Kidney glomerular epithelial cell (primary cell): Measurements from ENCODE around the gene FZR1.
"Not testable (repeated sequence)": the region's sequence is repeated elsewhere in the genome, so short reads cannot be mapped to it uniquely, and the experiment has no call there.

ENCODE experiments used
- DNase-seq: peaks from one replicate; lab custom pipeline; 2025; lab: John Stamatoyannopoulos, UW

Gene FZR1

DNA sequence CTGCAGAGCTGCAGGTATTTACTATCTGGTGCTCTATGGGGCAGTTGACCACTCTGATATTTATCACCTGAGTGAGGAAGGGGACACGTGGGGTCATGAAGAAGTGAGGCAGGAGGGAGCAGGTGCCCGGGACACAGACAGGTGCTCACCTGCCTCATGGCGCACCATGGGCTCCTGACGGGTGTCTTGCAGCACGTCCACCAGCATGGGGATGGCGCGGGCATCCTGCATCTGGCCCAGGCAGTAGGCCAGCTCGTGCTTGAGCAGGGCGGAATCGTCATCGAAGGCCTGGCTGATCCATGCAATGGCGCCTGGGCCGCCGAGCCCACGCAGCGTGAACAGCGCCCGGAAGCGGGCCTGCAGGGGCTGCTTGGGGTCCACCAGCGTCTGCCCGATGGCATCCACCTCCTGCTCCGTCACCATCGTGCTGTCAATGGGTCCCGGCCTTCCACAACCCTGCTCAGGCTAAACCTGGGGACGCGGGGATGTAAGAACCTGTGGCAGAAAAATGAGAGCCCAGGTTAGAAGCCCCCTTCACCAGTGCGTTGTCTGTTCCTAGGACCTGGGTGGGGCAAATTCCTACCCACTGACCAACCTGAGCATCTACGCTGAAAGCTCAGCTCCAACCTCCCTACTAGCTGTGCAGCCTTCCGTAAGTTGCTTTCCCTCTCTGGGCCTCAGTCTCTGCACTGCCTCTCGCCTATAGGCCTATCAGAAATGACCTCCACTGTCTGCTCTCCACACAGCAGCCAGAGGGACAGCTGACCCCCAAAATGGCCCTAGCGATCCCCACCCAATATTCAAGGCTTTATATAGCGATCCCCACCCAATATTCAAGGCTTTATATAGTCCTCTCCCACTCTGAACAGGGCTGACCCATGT is 9.5 kb upstream of the FZR1 start:
- DNase-seq, result no peak

DNA sequence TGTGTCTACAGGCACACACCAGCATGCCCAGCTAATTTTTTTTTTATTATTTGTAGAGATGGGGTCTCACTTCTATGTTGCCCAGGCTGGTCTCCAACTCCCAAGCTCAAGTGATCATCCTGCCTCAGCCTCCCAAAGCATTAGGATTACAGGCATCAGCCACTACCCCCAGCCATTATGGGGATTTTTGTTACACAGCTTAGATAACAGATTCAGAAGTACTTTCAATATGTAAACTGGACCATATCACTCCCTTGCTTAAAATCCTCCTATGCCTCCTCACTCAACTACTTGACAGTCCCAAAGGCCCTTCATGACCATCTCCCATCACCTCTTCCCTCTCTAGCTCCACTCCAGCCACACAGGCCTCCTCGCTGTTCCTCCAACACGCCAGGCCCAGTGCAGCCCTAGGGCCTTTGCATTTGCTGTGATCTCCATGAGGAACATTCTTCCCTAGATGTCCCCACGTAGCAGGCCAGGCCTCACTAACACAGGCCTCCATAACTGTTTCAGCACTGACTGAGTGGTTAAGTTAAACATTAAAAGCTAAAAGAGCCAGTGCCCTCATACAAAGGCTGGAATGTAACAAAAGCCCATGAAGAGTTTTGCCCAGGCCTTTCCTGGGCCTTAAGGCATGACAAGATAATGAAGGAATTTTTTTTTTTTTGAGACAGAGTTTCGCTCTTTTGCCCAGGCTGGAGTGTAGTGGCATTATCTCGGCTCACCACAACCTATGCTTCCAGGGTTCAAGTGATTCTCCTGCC is 8.2 kb upstream of the FZR1 start:
- peak; percentile 42 for DNase-seq

DNA sequence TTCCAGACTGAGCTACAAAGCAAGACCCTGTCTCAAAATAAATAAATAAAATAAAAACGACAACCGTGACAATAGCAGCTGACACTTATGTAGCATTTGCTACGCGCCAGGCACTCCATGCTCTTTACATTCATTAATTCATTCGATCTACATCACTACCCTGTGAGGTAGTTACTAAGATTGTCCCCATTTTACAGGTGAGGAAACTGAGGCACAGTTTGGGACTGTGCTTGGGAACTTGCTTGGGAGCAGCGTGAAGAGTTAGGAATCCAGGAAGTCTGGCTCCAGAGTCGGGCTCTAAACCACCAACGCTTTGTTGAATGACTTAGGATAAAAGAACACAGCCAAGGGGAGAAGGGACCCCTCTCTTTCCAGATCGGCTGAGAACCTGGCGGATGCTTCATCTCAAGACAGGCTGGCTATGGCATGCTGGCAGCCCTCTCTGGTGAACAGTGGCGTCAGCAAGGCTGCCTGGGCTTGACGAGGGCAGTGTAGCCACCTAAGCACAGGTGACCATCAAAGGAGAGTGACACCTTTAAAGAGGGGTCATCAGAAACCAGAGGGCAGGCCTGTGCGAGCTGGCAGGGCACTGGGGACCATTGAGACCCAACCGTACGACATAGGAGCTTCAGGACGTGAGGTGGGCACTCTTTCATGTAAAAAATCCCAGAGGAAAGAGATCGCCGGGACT is 6.2 kb upstream of the FZR1 start:
- DNase-seq, result no peak

DNA sequence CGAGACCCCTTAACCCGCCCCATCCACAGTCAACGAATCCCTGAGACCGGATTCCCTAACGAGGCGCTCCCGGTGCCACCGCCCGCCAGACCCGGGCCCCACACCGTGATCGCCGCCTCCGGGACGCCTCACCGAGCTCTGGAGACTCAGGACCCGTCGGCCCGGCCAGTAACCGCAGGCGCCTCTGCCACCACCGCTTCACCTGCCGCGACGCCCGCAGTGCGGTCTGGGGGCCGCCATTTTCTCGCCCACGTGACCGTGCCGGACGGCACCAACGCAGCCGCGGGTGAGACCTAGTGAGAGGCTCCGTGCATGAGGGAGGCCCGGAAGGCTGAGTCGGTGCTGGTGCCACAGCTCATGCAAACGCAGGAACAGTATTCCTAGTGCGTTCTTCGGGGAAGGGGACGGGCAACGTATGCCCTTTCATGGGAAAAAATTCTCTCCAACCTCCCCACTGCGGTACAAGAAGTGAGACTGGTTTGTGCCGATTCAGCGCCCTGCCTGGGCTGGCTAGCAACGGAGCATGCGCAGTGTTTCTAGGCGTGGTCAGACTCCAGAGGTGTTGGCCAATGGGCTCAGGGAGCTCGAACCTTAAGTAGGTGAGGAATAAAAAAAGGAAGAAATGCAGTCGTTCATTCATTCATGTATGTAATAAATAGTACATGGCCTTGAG is 5.5 kb upstream of the FZR1 start, which contains the start of gene DOHH:
Gene DOHH, minus strand, starts transcription at position 246 of the 673 bp plus-strand sequence. CDS start 3,860 bp downstream, outside the sequence.
- peak; percentile 98 for DNase-seq

DNA sequence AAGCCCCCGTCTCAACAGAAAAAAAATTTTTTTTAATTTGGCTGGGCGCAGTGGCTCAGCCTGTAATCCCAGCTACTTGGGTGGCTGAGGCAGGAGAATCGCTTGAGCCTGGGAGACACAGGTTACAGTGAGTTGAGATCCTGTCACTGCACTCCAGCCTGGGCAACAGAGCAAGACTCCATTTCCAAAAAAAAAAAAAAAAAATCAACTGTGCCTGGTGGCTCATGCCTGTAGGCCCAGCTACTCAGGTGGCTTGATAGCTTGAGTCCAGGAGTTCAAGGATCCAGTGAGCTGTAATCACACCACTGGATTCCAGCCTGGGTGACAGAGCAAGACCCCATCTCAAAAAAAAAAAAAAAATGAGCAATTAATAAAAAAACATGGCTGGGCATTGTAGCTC is 4.3 kb upstream of the FZR1 start:
- no peak for DNase-seq

DNA sequence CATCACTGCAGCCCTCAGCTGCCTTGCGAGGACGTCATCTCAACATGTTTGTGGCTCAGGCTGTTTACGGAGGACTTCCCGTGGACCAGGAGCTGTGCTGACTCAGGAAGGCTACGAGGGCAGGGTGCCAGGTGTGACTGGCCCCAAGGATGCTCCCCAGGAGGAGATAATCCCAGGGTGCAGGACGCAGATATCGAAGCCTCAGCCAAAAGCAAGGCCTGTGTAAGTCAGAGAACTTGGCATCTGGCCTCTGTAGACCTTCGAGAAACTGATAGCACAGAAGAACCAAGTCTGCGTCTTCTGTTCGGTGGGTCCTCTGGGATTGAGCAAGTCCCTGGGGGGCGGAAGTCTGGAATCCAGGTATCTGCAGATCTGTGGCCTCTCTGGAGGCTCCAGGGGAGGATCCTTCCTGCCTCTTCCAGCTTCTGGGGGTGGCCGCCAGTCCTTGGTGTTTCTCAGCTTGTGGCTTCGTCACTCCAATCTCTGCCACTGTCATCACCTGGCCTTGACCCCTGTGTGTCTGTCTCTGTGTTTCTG is 3.0 kb upstream of the FZR1 start:
- DNase-seq, result no peak

DNA sequence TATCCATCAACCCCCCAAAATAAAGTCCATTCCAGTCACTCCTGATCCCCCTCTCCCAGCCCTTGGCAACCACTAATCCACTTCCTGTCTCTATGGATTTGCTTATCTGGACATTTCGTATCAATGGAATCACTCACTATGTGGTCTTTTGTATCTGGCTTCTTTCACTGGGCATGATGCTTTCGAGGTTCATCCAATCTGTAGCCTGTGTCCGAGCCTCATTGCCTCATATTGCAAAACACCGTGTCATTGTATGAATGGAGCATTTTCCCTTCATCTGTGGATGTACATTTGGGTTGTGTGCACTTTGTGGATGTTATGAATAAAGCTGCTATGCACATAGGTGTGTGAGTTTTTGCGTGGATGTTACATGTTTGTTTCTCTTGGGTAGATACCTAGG is 1.4 kb upstream of the FZR1 start:
- no peak for DNase-seq

DNA sequence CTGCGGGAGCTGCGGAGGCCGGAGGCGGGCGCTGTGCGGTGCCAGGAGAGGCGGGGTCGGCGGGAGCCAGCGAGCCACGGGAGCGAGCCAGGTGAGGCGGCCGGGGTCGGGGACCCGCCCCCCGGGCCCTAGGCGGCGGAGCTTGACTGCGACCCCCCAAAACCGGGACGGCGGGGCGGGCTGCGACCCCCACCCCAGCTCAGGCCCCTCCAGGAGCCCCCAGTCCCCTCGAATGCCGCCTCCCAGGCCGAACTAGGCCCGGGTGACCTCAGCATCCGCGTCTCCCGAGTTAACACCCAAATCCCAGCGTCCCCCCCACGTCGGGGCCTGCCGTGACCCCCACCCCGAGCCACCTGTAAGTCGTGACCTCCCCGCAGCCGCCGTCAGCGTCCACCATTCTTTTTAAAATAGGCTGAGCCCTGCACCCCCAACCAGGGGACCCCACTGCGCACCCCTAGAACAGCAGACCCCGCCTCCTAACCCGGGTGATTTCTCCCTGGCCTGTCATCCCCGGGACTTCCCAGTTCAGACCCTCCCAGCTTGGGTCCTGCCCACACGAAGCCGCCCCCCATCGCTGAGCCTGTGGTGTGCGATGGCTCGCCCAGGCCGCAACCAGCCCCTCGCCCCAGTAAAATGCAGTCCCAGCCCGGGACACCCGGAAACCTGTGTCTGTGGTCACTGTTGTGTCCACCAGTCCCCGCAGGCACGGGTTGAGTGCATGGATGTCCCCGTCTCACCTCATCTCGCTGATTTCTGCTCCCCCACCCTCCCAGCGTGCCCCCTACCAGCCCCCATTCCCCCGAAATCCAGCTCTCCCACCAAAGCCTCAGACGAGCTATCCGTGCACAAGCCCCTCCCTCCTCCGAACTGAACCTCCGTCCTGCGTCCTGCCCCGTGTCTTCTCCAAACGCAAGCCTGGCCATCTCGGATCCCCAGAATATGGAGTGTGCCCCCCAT is 551 bp downstream of the FZR1 start:
- DNase-seq, result no peak

DNA sequence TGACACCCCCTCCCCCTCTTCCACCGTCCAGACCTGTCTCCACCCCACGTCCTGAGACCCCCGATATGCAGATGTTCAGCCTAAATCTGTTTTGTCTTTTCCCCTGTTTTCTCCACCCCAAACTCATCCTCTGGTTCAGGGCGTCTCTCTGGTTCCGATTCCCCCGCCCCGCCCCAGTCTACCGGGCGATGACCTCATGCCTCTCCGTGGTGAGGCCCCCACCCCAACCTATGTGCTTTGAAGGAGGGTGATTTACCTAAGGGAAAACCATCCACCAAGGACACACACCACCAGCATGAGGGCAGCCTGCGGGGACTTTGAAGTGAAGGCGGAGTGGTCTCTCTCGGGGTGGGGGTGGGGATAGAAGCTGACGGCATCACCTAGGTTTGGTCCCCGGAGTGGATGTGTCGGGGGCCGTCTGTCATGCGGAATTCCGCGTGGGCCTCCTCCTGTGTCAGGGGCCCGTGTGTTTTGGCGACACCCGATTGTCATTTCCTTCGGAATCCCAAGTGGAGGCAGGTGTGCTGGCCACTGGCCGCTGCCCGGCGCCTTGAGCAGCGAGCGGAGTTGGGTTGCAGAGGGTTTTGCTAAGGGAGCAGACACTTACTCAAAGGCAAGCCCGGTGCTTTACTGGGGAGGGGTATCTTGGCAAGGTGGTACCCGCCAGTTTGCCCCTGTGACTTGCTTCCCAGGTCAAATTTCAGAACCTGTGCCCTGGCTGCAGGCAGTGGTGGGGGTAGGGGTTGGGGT is 1.4 kb downstream of the FZR1 start:
- DNase-seq, result peak; percentile 5

DNA sequence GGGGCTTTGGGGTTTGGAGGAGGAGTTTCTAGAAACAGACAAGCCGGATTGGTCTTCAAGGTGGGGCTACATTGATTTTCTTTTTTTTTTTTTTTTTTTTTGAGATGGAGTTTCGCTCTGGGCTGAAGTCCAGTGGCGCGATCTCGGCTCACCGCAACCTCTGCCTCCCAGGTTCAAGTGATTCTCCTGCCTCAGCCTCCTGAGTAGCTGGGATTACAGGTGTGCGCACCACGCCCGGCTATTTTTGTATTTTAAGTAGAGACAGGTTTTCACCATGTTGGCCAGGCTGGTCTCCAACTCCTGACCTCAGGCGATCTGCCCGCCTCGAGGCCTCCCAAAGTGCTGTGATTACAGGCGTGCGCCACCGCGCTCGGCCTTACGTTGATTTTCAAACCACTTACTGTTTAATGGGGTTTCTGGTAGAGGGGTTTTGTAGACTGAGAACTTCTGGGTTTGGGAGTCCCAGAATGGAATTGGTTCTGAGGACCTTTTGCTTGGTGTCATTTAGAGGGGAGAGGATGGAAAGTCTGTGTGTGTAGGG is 2.1 kb downstream of the FZR1 start:
- DNase-seq, result not testable (repeated sequence)

DNA sequence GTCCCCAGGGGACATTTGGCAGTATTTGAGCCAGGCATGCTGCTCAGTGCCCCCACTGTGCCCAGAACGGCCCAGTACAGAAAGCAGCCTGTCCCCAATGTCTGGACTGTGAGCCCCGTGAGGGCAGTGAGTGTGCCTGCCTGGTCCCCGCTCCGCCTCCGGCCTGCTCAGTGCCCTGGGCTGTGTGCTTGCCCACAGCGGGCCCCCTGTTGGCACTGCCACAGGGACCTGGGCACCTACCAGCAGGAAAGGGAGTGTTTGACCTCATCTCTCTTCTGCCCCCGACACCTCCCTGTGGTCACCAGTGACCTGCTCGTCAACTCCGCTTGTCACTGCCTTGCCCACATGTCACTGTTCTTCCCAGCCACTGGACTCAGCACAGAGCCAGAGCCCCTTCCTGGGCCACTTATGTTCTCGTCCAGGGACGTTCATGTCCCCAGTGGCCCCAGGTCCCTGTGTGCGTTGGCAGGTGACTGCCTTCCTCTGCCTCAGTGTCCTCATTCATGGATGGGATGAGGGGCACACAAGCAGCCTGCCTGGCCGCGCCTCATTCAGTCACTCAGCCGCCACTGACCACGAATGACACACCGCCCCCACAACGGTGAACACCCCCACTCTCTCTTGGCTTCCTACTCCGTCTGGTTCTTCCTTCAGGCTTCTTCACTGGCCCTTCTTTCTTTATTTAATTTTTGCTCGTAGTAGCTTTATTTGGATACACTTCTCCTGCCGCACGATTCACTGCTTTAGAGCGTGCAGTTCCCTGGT is 2.8 kb downstream of the FZR1 start:
- DNase-seq, result no peak

DNA sequence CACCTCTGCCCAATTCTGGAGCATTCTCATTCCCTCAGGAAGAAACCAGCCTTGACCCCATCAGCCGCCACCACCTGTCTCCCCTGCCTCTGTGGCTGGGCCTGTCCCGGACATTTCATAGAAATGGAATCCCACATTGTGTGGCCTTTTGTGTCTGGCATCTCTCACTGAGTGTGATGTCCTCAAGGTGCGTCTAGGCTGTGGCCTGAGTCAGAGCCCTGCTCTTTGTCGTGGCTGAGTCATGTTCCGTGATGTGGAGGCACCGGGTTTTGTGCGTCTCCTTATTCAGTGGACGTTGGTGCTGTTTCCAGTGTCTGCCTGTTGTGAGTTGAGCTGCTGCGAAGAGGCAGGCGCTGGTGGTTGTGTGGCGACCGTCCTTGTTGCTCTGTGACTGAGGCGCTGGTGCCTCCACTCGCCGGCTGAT is 3.5 kb downstream of the FZR1 start:
- no peak for DNase-seq

DNA sequence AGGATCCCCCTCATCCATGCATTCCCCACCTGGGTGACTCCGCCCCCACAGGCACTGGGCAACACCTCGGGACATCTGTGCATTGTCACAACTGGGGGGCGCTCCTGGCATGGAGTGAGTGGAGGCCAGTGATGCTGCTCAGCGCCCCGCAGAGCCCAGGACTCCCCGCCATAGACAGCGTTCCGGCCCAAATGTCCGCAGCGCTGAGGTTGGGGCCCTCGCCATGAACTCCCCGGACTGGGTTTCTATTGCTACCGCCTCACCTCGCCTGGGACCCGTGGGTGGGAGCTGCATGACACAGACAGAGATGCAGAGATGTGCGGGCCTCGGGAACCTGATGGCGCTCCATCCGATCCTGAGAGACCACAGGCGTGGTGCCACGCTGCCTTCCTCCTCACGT is 4.6 kb downstream of the FZR1 start:
- DNase-seq, result no peak

DNA sequence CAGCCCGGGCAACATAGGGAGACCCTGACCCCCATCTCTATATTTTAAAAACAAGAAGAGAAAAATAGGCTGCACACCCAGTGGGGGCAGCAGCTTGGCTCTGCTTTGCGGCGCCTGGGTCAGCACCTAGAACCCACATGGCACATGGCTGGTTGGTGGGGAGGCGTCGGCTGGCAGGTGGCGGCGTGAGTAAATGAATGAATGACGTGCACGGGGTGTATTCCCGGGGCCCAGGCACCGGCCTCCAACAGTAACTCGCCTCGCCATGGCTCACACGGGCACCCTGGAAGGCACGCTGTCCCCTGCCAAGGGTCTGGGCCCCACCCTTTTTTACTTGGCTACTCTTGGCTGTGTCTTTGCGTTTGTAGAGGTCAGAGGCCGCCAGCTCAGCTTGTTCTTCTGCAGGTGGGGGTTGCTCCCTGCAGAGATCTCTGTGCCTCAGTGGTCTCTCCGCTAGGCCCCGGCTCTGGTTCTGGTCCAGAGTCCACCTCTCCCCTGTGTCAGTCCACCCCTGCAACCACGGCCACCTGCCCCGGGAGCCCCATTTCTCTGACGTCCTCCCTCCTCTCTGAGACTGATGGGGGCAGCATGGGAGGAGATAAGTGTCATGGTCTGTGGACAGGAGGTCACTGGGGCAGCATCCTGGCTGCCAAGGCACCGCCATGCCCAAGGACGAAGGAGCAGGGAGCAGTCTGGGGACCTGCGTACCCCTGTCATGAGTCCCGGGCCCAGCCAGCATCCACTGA is 5.6 kb downstream of the FZR1 start:
- no peak for DNase-seq

DNA sequence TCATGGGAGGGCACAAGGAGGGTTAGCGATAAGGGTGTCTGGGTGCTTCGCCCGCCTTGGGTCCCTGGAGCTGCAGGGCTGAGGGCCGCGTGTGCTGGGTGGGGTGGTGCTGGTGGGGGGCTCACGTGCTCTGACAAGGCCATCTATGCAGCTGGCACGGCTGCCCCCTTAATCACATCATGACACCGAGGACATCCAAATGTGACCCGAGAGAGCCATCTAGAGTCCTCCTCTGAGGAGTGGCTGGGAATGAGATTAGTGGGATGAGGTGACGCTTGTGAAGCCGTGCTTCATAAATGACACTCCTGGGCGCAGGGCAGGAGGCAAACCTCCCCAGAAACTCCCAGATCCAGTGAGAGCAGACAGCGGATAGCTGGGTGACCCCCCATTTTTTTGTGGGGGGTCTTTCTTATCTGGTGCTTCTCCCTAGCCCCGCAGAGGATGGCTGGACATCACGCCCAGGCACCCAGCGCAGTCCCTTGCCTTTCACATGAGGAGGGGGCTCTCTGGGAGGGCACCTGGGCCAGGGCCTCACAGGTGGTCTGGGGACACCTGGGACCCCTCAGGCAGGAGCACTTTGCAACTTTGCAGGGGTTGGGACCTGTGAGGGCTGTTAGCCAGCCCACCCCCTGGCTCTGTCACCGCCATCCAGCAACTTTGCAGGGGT is 6.6 kb downstream of the FZR1 start:
- no peak for DNase-seq

DNA sequence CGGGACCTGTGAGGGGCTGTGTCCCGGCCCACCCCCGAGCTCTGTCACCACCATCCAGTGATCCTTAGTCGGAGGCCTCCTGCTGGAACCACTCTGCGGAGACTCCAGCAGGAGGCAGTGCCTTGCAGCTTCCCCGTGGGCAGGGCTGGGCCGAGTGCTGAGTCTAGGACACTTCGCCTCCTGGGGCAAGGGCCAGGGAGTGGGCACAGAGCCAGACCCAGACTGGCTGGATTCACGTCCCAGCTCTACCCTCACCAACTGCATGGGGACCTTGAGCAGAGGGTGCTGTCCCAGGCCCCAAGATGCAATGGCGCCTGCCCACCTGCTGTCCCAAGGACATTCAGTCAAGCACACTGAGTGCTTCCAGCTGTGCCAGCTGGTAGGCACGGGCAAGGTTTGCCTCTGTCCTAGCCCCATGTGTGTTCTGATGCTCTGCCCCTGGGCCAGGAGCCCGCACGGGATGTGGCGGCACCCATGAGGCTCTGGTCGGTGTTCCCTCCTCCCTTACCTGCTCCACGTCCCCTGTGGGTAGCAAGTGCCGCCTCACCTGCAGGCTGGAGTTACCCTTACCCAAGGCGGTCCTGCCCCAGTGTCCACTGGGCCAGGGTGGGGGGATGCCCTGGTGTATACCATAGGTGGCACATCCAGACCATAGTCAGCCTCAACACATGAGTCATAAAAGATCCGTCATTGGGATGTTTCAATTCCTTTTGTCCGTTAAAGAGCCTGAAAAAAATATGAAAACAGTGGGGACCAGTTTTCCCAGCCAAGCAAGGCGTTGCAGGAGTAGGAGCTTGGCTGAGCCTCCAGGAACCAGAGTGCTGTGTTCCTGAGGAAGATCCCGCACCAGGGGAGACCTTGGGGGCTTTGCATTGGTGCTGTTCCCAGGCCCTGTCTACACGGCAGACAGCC is 7.4 kb downstream of the FZR1 start:
- DNase-seq, result no peak
